Endothelial cell of umbilical vein (primary cell): ENCODE results near the gene ESRRB.

Source experiments
- EZH2 ChIP-seq: IDR thresholded peaks from 2 replicates; pipeline ENCODE4 v1.6.1; 2012; ENCODE audit warnings: borderline replicate concordance, low read depth, mild to moderate bottlenecking, moderate library complexity, low read length, inconsistent platforms; ENCODE audit not compliant: severe bottlenecking
- GATA2 ChIP-seq: IDR thresholded peaks from 2 replicates; pipeline ENCODE4 v1.7.0; 2011; ENCODE audit warnings: low read depth, mild to moderate bottlenecking, moderate library complexity, mixed read lengths, low read length; ENCODE audit not compliant: insufficient read length, insufficient read depth
- JUN ChIP-seq: IDR thresholded peaks from 2 replicates; pipeline ENCODE4 v1.6.1; 2011; ENCODE audit warnings: borderline replicate concordance, low read depth; ENCODE audit not compliant: insufficient read length, insufficient read depth
- MAX ChIP-seq: IDR thresholded peaks from 2 replicates; pipeline ENCODE4 v1.6.1; 2011; ENCODE audit not compliant: insufficient read depth, insufficient read length
- POLR2A ChIP-seq: IDR thresholded peaks from 2 replicates; pipeline ENCODE4 v1.6.1; 2012; ENCODE audit warnings: low read depth, mild to moderate bottlenecking, control low read depth, low read length
- POLR2AphosphoS5 ChIP-seq: IDR thresholded peaks from 2 replicates; pipeline ENCODE4 v1.6.1; 2012; ENCODE audit warnings: low read depth, mild to moderate bottlenecking, control low read depth, low read length, moderate library complexity; ENCODE audit not compliant: insufficient read depth
- TF ChIP-seq, protein P1 (sequence below), 2 donors: IDR thresholded peaks; 1 replicate in 1 of 2; 2 replicates in 1 of 2; pipeline ENCODE4 v1.5.1; 2011; ENCODE audit warnings: low read length in 2 of 2, mild to moderate bottlenecking in 2 of 2, moderate library complexity in 2 of 2, control low read depth in 1 of 2, inconsistent platforms in 1 of 2, low read depth in 1 of 2; ENCODE audit not compliant: insufficient read depth in 1 of 2; ENCODE audit errors: extremely low read depth in 1 of 2

GRCh38 chr14:76547831-76548230 is 171.9 kb downstream of the ESRRB start:
- TF ChIP-seq, protein P1, sequence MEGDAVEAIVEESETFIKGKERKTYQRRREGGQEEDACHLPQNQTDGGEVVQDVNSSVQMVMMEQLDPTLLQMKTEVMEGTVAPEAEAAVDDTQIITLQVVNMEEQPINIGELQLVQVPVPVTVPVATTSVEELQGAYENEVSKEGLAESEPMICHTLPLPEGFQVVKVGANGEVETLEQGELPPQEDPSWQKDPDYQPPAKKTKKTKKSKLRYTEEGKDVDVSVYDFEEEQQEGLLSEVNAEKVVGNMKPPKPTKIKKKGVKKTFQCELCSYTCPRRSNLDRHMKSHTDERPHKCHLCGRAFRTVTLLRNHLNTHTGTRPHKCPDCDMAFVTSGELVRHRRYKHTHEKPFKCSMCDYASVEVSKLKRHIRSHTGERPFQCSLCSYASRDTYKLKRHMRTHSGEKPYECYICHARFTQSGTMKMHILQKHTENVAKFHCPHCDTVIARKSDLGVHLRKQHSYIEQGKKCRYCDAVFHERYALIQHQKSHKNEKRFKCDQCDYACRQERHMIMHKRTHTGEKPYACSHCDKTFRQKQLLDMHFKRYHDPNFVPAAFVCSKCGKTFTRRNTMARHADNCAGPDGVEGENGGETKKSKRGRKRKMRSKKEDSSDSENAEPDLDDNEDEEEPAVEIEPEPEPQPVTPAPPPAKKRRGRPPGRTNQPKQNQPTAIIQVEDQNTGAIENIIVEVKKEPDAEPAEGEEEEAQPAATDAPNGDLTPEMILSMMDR (IDR thresholded peaks at IDR 0.05; ENCODE audit: extremely low read depth in 1 of 2, insufficient read depth in 1 of 2, low read depth in 1 of 2, low read length in 2 of 2), result no peak
- TF ChIP-seq POLR2A (no peak), GATA2 (no peak), POLR2AphosphoS5 (no peak), JUN (no peak), EZH2 (no peak), MAX (no peak)
